OCI-M2 (cell line): ENCODE data around the gene ATP9A.
"Not testable (repeated sequence)": the region's sequence is repeated elsewhere in the genome, so short reads cannot be mapped to it uniquely, and the experiment has no call there.

Experiments
- DNase-seq: peaks from one replicate; lab custom pipeline; 2025; ENCODE audit not compliant: unreplicated experiment; lab: John Stamatoyannopoulos, UW

ATP9A gene

GRCh38 chr20:51581571-51581970 is 186.6 kb downstream of the ATP9A start:
- DNase-seq = no peak

GRCh38 chr20:51579137-51579536 is 189.1 kb downstream of the ATP9A start:
- DNase-seq = no peak

- DNase-seq = no peak
Measured at GRCh38 chr20:51578145-51578459, 190.1 kb downstream of the ATP9A start.

DNA sequence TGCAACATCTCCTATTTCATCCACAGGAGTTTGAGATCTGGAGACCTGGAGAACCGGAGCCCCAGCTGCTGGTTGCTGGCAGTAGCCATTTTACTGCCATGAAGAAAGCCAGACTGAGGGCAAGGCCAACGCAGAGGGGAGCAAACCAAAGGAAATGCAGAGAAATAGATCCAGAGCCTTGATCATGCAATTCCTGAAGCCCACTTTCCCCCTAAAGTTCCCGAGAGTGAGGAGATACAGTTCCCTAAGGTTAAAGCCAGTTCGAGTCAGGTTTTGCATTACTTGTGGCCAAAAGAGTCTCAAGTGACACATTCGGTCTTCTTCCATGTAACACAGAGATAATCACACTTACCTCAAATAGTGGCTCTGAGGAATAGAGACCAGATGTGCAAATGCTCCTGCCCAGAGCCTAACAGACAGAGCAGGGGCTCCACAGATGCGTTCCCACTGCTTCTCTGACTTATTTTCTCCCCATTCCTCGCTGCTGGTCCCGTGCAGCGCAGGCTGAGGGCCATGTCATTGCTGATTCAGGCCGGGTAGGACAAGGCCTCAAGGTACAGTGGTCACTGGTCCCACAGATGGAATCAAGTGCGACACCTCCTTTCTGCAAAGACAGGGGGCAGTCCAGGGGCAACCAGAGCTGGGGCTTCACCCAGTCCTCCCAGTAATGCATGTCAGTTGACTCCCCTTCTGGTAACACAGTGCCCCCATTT is 190.6 kb downstream of the ATP9A start:
- no peak for DNase-seq

DNA sequence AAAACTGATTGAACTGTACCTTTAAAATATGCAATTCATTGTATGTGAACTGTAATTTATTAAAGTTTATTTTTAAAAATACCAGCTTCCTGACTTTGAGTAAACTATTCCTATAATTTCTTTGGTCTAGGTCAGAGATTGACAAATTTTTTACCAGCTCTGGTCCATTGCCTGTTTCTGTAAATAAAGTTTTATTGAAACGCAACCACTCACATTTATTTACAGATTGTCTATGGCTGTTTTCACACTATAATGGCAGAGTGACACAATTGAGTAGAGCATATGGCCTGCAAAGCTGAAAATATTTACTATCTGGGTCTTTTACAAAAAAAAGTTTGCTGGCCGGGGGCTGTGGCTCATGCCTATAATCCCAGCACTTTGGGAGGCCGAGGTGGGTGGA is 192.7 kb downstream of the ATP9A start:
- DNase-seq = no peak

DNA sequence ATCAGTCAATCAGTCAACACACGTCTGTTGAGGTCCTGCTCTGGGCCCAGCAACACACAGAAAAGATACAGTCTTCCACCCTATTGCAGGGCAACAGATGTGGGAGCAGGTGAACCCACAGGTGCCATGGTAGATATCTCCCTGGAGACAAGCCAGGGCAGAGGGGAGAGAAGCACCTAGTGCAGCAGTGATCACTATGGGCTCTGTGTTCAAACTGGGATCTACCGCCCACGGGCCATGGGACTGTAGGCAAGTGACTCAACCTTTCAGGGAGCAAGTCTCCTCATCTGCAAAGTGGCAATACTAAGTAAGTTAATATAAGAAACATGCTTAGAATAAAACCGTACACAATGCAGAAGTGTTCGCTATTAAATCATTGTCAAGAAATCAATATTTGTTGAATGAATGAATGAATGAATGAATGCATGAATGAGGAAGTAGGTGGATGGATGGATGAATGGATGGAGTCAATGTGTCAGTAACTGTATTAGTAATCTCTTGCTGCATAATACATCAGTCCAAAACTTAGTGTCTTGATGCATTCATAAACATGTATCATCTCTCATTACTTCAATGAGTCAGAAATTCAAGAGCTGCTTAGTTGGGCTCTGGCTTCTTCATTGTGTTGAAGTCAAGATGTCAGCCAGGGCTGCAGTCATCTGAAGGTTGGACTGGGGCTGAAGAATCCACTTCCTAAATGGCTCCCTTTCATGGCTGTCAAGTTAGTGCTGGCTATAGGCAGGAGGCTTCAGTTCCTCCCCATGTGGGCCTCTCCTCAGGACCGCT is 193.7 kb downstream of the ATP9A start:
- DNase-seq = no peak

- DNase-seq = no peak
Measured at GRCh38 chr20:51573576-51574243, 194.5 kb downstream of the ATP9A start.

- no peak for DNase-seq
Measured at GRCh38 chr20:51571460-51571794, 196.8 kb downstream of the ATP9A start.

DNA sequence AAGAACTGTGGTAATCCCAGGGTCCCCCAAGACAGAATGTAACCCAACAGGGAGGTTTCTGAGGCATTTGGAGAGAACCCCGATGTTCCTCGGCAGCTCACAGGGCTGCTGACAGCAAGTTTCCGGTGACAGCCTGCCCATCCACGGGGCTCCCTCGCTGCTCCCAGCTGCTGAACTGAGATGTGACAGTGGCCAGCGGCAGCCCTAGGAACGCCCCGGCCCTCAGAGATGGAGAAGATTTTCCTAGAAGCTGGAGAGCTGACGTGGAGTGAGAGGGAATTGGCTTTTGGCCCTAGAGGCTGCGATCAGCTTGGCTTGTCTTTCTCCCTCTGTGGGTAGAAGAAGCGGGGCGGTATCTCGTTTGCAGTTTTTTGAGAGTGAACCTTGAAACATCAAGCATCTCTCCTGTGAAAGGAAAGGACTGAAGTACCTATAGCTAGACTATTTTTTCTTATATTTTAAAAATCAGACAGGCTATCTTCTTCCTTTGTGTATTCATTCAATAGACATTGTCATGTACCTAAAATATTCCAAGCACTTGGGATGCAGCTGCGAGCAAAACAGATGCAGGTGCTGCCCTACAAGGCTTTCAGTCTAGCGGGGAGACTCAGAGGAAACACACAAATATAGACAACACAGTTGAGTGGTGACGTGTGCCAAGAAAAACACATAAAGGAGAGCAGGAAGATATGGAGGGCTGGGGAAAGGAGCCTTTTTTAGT is 197.3 kb downstream of the ATP9A start:
- no peak for DNase-seq

DNA sequence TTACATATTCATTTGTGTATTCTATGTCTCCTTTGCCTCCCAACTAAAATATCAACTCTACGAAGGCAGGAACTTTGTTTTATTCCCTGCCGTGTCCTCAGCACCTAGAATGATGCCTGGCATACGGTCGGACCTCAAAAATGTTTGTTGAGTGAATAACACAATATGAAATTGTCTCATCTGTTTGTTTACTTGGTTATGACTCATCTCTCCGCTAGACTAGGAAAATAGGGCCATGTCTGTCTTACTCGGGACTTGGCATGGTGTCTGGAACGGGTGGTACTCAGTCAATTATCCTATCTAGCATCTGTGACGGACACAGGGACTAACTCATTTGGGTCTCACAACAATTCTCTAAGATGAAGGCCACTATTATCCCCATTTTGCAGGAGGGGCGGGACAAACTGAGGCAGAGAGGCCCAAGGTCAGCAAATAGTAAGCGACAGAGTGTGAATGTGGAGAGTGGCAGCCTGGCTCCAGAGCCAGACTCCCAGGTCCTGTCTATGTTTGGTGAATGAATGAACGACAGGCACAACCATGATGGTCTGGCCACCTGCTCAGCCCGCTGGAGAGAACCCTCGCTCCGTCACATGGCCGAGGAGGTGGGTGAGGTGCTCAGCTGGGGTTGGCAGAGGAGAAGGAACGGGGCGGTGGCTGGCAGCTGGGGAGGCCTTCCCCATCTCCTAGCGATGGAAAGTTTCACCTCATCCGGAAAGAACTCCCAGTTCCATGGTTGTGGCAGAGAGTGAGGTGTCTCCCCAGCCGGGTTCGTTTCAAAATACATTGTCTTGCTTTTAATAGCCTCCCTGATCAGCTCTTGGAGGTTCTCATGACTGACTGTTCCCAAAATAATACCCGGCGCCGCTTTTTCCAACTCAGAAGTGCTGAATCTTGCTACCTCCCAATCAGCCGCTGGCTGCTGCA is 198.1 kb downstream of the ATP9A start:
- no peak for DNase-seq

- DNase-seq = not testable (repeated sequence)
Measured at GRCh38 chr20:51568533-51568932, 199.7 kb downstream of the ATP9A start.

DNA sequence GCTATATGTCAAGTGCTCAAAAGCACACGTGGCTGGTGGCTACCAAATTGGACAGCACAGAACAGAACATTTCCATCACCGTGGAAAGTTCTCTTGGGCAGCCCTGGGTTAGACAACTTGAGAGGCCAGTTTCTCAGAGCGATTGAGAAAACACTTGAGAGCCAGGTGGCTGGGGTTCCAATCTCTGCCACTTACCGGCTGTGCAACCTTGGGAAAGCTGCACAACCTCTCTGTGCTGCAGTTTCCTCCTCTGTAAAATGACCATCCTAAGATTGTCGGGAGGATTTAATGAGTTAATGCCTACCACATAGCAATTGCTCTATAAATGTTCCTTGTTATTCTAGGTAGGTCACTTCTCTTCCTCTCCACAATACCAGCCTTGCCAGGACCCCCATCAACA is 200.6 kb downstream of the ATP9A start:
- no peak for DNase-seq

- DNase-seq = no peak
Measured at GRCh38 chr20:51566594-51566993, 201.6 kb downstream of the ATP9A start.

- no peak for DNase-seq
Measured at GRCh38 chr20:51565298-51566144, 202.7 kb downstream of the ATP9A start.

DNA sequence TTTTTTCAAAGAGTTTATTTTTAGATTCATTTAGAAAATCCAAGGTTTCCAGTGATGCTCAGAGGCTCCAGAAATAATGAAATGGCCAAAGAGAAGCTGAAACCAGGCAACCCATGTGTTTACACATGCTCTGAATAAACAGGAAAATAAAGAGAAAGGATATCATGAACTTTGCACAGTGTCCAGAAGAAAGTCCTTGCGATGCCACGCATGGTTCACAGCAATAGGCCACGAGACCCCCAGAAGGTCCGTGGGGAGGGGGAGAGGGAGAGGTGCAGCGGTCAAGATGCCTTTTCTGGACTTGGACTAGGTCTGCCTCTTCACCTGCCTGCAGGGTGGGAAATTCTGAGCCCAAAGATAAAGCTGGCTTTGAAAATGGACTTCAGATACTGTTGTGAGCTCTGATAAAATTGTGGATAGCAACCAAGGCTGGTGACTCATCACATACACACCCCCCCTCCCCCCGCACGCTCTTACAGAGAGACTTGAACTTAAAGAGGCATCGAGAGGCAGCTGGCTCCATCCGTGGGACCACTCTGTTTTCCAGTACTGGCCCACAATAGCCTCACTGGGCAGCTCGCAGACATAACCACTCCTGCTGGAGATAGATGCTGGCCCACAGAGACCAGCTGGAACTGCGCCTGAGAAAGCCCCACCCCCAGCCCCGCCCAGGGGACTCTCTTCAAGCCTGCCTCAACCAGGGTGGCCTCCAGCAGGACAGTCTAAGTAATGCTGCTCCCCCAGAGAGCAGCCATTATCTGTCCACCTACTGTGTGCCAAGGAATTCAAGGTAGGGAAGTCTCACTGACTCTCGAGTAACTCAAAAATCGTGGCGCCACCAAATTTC is 204.5 kb downstream of the ATP9A start:
- DNase-seq = no peak

- DNase-seq = no peak
Measured at GRCh38 chr20:51563174-51563485, 205.1 kb downstream of the ATP9A start.

GRCh38 chr20:51562332-51563173 is 205.6 kb downstream of the ATP9A start:
- DNase-seq = no peak

DNA sequence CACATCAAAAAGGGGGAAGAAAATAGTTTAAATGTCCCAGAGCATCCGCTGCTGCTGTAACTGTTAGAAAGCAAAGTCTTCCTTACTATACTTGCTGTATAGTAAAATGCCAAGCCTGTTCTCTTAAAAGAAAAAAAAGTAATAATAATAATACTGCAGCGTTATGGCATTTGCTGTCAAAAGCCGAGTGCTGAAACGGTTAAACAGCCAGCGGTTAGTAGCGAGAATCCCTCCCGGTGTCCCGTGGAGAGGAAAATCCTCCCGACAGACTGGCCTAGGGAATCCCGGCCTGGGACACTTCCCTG is 206.2 kb downstream of the ATP9A start:
- DNase-seq = no peak
